GM12872 (cell line): Measurements from ENCODE around the gene FAH.

ENCODE experiments used
- TF ChIP-seq, protein P1 (sequence below): IDR thresholded peaks from 3 replicates; pipeline ENCODE4 v1.5.1; 2011; ENCODE audit warnings: low read depth, mild to moderate bottlenecking, low read length, moderate library complexity; ENCODE audit not compliant: insufficient read depth

Gene FAH

DNA sequence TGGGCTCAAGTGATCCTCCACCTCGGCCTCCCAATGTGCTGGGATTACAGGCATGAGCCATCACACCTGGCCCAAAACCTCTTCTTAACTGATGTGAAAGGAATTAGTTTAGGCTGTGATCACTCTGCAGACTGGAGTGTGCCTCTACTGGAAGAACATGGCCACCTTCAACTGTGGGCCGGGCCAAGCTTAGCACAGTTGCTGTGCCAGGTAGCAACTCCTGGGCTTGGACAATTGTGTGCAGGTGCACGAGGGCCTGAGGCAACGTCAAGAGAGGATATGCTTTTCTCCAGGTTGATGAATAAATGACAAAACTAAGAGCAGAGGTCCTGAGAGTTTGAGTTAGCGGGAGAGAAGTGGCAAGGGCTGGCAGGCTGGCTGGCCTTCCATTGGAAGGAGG lies 6.5 kb downstream of the FAH start:
- TF ChIP-seq, protein P1, sequence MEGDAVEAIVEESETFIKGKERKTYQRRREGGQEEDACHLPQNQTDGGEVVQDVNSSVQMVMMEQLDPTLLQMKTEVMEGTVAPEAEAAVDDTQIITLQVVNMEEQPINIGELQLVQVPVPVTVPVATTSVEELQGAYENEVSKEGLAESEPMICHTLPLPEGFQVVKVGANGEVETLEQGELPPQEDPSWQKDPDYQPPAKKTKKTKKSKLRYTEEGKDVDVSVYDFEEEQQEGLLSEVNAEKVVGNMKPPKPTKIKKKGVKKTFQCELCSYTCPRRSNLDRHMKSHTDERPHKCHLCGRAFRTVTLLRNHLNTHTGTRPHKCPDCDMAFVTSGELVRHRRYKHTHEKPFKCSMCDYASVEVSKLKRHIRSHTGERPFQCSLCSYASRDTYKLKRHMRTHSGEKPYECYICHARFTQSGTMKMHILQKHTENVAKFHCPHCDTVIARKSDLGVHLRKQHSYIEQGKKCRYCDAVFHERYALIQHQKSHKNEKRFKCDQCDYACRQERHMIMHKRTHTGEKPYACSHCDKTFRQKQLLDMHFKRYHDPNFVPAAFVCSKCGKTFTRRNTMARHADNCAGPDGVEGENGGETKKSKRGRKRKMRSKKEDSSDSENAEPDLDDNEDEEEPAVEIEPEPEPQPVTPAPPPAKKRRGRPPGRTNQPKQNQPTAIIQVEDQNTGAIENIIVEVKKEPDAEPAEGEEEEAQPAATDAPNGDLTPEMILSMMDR = no peak

DNA sequence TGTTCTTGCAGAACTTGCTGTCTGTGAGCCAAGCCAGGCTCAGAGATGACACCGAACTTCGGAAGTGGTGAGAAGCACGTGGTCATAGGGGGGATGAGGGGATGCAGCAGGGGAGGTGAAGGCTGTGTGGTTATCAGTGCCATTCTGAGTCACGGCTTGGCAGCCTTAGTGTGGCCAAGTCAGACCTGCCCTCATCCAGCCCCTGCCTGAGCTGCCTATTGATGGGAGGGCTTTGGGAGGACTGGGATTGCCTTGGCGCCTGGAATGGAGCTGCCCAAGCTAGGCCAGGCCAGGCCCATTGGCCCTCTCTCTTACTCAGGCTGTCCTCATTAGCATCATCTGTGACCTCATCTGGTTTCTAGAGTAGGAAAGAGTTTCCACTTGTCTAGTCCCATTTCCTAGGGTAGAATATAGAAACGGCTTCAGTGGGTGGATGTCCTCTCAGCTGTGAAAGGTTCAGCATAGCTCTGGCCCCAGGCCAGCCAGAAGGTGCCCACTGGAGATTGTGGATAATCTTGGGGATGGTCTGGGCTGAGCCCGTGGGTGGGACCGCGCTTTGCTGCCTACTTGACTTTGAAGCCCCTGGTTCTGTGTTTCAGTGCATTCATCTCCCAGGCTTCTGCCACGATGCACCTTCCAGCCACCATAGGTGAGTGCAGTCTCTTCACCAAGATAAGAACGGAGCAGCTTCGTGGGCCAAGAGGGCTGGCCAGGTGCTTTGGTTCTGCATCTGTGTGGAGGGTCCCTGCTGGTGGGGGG lies 7.2 kb downstream of the FAH start:
- TF ChIP-seq, protein P1 = no peak

DNA sequence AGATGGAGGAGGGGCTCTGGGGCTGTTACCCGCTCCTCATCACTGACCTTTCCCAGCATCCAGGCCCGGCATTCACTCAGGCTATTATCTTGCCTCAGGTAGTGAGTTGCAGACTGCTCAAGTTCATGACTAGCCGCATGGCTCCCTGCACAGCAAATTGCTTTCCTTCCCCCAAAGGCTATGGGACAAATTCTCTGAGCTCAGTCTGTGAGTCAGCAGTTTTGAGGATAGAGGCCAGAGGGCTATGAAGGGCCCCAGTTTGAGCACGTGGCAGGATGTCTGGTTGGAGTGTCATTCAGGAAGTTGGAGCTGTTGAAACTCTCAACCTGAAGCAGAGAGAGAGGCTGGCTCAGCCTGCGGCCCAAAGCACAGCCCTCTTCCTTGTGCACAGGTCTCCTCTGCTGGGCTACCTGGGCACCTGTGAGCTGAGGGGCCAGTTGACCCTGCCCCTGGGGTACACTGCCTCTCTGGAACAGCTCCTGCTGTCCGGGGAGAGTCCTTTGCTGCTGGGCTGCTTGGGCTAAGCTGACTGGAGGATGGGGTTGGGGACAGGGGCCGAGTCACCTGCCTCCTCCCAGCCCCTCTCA lies 7.9 kb downstream of the FAH start:
- TF ChIP-seq, protein P1 = no peak

DNA sequence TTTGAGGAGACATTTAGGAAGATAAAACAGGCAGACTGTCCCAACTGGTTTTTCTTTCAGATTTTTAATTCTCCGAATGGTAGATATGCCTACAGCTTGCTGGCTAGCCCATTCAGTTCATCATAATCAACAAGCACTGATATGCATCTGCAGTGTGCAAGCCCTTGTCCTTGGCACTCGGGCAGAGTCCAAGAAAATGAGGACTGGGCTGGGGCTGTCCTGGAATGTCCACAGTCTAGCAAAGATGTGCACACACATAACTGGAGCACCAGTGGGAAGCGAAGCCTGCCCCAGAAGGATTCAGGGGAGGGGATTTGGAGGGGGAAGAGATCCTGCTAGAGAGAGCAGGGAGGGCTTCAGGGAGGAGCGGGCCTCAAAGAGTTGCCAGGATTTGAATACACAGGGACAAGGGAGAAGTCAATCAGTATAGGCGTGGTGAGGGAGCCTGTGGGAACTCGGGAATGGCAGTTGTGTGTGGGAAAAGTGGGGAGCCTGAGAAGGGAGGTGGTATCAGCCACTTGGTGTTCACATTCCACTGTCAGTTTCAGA lies 8.7 kb downstream of the FAH start:
- TF ChIP-seq, protein P1 = no peak

DNA sequence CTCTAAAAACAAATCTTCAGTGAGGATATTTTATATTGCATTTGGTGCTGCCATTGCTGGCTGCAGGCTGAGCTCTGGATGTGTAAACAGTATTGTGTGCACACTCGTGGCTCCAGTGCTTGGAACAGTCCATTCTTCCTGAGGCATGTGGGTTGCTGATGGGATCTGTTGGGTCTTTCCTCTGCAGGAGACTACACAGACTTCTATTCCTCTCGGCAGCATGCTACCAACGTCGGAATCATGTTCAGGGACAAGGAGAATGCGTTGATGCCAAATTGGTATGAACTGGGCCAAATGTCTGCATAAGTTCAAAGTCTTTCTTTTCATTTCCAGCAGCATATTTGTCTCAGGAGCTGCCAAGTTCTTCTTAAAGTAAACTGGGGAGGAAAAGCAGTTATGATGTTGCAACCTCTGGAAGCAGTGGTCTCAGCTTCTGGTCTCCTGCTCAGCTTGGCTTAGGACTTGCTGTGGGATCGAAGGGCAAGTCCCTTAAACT lies 9.3 kb downstream of the FAH start:
- TF ChIP-seq, protein P1 = no peak

DNA sequence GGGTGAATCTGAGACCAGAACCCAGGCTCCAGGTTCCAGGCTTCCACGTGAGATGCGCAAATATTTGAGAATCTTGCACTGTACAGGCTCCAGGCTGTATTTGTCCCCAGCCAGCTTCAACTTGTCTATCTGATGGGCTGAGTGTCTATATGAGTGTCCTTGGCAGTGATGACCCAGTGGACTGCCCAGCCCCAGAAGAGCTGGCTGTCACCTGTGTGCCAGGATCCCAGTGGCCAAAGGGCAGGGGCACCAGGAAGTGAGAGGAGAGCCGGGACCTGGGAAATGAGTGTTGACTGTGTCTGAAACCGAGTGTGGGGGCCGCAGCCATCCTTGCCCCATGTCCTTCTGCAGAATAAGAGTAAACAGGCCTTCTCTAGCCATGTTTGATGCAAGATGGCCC lies 10.4 kb downstream of the FAH start:
- TF ChIP-seq, protein P1 = no peak

DNA sequence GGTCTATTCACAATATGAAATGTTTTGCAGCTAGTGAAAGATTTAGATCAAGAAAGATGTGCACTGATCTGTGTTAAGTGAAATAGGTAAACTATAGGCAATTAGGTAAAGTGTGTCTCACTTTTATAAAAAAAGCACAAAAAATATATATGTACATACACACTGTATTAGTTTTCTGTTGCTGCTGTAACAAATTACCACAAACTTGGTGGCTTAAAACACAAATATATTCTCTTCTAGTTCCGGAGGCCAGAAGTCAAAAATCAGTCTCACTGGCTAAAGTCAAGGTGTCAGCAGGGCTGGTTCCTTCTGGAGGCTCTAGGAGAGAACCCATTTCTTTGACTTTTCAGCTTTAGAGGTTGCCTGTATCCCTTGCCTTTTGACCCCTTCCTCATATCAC lies 11.1 kb downstream of the FAH start:
- TF ChIP-seq, protein P1 = no peak
